Stimulated activated CD4-positive, alpha-beta T cell treated with anti-CD3 and anti-CD28 coated beads, Interleukin-15, amount 100 ng/mL, for 1 hour (primary cell): Measurements from ENCODE around the gene INO80D.
"Not testable (repeated sequence)": the region's sequence is repeated elsewhere in the genome, so short reads cannot be mapped to it uniquely, and the experiment has no call there.

Experiments
- DNase-seq, 2 donors: peaks; one replicate each; pipeline ENCODE4 v3.0.0-alpha.2; 2020; ENCODE audit warnings: low read depth in 1 of 2, low spot score in 1 of 2

INO80D gene

DNA sequence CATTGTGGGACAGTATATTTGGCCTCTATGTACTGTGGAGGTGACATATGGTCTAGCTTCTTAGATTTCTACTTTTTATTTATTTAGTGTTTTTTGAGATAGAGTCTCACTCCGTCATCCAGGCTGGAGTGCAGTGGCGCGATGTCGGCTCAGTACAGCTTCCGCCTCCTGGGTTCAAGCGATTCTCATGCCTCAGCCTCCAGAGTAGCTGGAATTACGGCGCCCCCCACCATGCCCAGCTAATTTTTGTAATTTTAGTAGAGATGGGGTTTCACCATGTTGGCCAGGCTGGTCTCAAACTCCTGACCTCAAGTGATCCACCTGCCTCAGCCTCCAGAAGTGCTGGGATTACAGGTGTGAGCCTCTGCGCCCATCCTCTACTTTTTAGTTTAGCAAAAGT lies 99.6 kb downstream of the INO80D start:
- DNase-seq: not testable (repeated sequence)

DNA sequence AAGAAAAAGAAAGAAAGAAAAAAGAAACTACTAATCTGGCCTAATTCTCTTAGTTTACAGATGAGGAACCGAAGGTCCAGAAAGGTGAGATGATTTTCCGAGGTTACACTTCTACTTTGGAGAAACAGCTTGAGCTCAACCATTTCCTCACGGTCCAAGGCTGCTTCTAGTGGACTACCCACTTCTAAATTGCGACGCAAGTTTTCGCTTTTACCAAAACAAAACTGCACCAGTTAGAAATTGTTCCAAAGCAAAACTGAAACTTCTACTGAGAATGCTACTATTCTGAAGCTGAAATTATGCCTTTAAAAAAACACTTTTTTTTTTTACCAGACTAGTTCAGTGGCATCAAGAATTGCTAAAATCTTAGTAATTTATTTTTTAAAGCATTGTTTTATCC lies 101.6 kb downstream of the INO80D start:
- DNase-seq: no peak

DNA sequence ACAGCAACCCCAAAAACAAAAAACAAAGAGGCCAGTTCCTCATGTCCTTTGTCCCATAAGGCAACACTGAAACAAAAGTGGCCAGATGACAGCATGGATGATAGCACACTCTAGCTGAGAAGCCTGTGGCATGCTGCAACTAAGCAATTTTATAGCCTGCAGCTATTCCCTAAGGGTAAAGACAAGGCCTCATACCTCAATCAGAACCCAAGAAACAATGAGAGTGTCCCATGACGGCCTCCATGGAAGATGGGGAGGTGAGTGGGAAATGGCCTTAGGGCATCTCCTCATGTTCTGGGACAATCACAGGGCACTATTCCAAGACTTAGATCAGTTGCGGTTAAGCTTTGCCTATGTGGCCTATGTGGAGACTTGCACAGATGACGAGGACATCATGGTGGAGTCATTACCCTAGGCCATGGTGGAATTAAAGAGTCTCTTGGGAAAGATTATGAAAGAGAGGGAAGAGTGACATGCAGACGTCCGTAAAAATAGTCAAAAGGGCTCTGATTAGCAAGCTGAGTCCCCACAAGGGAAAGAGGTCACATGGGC lies 103.1 kb downstream of the INO80D start:
- no peak for DNase-seq

DNA sequence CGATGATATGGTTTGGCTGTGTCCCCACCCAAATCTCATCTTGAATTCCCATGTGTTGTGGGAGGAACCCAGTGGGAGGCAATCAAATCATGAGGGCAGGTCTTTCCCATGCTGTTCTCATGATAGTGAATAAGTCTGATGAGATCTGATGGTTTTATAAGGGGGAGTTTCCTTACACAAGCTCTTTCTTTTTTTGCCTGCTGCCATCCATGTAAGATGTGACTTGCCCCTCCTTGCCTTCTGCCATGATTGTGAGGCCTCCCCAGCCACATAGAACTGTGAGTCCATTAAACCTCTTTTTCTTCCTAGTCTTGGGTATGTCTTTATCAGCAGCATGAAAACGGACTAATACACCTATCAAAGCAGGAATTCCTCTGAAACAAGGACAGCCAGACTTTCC lies 107.2 kb downstream of the INO80D start:
- DNase-seq: not testable (repeated sequence)

DNA sequence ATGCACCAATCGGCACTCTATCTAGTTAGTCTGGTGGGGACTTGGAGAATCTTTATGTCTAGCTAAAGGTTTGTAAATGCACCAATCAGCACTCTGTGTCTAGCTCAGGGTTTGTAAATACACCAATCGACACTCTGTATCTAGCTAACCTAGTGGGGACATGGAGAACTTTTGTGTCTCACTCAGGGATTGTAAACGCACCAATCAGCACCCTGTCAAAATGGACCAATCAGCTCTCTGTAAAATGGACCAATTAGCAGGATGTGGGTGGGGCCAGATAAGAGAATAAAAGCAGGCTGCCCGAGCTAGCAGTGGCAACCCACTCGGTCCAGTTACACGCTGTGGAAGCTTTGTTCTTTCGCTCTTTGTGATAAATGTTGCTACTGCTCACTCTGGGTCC lies 108.3 kb downstream of the INO80D start:
- not testable (repeated sequence) for DNase-seq

DNA sequence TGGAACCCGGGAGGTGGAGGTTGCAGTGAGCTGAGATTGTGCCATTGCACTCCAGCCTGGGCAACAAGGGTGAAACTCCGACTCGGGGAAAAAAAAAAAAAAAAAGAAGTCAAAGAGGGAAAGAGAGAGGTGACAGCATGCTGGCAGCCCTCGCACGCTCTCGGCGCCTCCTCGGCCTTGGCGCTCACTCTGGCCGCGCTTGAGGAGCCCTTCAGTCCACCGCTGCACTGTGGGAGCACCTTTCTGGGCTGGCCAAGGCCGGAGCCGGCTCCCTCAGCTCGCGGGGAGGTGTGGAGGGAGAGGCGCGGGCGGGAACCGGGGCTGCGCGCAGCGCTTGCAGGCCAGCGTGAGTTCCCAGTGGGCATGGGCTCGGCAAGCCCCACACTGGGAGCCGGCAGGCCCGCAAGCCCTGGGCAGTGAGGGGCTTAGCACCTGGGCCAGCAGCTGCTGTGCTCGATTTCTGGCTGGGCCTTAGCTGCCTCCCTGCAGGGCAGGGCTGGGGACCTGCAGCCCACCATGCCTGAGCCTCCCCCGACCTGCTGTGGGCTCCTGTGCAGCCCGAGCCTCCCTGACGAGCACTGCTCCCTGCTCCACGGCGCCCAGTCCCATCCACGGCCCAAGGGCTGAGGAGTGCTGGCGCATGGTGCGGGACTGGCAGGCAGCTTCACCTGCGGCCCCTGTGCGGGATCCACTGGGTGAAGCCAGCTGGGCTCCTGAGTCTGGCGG lies 108.9 kb downstream of the INO80D start:
- DNase-seq: not testable (repeated sequence)

DNA sequence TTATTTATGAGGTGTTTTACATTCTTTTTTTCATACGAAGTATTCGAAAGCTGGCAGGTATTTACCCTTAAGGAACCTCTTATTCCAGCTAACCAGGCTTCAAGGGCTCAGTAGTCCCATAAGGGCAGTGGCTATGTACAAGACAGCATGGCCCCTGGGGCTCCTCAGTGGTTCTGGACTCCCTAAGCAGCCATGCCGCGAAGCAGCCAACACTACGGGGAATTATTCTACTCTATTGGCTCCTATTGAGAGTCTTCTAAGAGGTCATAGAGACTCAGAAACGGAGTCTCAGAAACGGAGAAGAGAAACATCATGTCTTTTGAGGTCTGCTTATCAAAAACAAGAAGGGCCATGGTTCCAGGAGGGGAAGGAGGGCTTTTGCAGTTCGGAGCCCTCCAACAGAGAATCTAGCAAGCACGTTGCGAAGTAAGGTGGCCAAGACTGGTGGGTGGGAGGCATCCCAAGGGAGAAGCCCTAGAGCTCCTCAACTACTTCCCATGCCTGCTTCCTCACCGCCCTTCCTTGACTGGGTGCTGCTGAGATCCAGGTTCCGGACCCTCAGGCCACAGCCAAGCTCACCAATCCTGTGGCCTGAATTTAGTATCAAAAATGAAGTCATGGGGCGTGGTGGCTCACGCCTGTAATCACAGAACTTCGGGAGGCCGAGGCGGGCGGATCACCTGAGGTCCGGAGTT lies 109.7 kb downstream of the INO80D start:
- DNase-seq: no peak

DNA sequence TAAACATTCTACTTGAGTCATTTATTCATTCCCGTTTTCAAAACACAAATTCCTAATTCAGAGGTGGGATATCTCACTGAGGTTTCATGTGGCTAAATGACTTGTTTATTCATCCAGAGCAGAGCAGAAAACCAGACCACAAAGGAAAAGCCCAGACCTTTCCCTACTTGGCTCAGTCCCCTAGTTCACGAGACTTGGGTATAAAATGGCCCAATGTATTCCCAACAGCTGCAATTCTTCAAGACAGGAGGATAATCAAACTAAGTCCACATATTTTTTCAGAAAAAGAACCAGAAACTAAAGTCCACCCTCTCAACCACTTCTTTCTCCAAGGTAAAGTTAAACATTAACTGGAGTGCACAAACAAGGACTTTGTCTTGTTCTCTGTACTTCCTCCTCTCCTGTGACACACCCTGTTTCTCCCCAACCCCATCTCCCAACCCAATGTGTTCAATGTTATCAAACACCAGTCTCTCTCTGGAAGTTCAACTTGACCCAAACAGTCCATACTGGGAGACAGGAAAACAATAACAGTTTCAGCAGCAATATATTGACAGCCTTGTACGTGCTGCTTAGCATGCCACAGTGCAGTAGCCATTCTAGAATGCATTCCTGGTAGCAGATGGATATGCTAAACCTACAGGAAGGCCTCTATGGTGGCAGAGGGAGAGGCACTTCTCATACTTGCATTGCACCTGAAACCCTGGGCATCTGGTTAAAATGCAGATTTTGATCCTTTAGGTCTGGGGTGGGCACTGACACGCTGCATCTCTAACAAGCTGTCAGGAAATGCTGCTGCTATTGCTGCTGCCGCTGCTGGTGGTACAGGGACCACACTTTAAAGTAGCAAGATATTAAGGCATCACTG lies 110.7 kb downstream of the INO80D start:
- no peak for DNase-seq

DNA sequence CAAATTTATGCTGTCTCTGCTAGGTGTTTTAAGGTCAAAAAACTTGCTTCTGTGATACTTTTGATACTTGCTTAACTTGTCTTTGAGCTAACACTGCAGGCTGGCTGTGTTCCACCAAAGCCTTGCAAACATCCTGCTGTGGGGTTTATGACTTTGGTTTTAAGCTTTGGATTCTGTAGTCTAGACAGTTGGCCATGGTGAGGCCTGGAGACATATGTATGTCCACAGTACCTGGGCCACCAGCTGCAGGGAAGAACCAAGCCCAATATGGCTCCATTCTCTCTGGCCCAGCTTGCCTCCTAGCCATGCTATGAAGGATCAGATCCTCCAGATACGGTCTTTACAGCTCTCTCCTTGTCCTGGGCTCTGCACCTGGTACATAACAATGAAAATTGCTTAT lies 113.9 kb downstream of the INO80D start:
- DNase-seq: no peak

DNA sequence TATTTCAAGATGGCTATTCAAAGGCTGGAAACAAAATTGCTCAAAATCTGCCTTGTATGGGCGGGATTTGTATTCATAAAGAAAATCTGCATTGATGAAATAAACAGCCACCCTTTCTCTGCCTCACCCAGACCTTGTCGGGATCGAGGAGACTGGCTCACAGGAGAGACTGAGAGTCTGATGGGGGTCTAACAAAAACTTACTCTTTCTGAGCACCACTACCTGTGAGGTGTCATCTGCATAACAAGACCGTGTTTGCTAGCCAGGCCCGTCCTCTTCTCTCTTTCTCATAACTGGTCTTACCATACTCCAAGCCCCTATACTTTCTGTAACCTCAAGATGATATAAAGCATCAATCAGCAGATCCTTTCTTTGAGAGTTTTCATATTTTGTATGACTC lies 115.6 kb downstream of the INO80D start:
- DNase-seq: no peak

DNA sequence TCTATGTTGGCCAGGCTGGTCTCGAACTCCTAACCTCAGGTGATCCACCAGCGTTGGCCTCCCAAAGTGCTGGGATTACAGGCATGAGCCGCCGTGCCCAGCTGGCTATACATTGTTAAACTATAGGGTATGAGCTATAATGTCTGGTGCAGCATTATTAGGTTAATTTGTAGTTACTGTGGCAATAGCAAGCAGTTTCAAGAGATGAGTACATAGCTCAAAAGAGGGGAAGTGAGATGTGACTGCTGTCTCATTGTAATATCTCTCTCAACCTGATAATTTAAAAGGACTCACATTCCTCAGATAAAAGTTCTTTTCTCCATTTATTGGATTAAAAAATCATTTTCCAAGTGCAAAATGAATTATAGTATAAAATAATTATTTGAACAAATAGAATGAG lies 116.4 kb downstream of the INO80D start:
- DNase-seq: no peak

DNA sequence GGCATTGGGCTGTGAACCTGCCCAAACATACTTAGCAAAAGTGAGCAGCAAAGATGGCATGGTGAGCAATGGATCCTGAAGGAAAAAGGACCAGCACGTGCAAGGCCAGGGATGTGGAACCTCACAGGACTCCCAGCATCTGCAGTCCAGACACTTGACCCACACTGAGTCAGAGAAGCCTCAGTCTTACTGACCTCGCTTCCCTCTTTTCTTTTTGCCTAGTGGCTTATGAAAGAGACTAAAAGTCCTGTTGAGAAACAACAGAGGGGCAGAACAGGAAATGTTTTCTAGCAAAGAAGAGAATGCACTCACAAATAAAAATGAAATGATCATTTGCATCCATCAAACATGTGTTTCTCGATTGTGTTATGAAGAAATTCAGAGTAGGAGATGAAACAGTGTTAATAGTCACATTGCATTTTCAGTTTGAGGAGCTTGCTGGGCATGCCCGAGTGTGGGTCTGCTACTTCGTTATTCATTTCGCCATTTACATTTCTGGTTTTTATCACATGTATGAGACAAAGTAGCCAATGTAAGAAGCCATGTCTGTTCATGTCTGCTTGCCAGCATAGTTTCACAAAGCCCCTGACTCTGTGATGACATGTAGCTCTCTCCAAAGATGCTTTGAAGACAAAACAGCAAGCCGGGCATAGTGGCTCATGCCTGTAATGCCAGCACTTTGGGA lies 118.4 kb downstream of the INO80D start:
- DNase-seq: no peak

DNA sequence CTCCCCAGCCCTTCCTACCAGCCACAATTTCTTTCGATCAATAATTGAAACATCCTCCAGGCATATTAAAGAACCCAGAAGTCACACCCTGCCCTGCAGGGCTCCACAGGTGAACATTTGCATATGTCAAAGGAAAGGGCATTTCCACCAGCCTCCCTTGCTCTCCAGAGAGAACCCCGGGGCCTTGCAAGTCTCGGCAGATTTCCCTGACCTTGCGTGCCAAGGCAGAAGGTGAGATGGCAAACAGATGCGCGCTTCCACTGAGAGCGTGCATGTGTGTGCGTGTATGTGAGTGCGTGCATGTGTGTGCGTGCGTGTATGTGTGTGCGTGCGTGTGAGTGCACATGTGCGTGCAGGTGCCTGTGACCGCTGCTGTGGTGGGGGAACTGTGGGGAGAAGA lies 120.3 kb downstream of the INO80D start:
- DNase-seq: no peak

DNA sequence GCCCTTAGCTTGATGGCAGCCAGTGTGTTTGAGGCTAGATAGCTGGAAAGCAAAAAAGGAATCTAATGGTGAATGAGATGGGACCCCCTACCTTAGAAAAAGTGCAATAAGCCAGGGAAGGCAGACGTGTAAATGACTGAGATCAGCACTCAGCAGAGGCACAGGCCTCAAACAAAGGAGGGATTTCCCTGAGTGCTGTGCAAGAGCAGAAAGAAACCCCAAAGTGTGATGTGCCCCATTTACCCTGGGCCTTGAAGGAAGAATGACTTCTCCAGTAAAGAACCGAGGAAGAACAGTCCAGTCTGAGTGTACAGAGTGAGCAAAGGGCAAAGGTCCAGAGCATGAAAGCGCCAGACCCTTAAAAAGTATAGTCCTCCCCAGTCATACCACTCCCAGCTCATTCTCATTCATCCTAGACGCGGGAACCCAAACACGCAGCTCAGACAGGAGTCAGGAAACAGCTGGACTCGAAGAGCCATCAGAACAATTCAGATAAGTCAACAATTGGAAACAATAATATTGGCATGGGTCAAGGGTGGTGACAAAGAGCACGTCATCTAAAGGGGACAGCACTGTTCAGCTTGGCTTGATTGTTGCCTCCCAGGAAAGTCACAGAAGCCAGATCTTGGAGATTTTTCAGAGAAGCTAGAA lies 121.7 kb downstream of the INO80D start:
- no peak for DNase-seq

DNA sequence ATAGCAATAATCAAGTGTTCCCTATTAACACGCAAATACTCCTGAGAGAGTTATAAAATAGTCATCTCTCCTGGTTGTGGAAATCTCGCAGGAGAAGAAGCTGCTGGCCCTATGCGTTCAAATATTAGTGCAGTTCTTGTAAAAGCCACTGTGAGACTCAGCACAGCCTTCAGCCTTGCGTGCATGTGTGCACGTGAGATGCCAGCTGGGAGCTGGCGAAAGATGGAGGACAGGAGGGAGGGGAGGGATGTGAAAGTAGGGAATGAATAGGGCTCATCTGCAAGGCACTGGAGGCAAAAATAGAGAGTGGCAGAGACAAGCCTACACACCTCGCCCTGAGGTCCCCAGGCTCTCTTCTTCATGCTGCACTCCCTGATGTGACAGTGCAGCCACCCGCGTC lies 126.5 kb downstream of the INO80D start:
- no peak for DNase-seq

DNA sequence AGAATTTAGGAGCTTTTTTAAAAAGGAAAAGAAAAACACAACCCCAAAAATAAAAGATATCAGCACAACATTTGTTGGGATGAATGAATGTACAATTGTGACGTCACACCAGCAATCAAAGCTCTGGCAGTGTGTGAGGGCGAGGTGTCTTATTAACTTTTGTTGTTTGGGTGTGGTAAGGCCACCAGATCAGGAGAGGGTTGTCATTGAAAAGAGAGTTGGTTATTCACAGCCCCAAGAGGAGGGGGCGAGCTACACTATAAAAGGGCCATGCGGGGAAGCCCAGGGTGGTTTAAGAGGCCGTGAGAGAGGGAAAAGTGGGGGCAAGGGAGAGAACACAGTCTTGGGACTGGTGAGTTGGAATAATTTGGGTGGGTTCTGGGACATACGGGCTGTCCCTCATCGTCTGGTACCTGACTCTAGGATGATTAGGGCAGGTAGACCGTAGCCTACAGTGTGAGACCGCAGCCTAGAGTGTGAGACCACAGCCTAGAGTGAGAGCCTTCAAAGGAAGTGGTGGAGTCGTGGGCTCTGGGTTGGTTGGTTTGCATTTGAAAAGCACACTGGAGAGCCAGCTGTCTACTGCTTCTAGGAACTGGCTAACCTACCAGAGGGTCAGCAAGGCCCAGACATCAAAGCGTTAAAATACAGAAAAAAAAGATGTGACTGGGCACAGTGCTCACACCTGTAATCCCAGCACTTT lies 128.4 kb downstream of the INO80D start:
- no peak for DNase-seq

DNA sequence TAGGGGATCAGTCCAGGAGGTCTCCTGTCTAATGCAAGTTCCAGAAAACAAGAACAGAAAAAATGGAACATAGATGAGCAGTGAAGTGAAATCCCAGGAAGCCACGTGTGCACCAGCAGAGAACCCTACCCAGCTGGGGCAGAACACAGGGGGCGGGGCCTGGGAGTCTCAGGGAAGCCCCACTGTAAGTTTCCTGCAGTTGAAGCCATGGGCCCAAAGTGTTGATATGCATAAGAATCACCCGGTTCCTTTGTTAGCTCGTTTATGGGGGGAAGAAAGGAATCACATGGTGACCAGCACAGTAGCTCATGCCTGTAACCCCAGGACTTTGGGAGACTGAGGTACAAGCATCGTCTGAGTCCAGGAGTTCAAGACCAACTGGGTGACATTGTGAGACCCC lies 131.3 kb downstream of the INO80D start:
- no peak for DNase-seq

DNA sequence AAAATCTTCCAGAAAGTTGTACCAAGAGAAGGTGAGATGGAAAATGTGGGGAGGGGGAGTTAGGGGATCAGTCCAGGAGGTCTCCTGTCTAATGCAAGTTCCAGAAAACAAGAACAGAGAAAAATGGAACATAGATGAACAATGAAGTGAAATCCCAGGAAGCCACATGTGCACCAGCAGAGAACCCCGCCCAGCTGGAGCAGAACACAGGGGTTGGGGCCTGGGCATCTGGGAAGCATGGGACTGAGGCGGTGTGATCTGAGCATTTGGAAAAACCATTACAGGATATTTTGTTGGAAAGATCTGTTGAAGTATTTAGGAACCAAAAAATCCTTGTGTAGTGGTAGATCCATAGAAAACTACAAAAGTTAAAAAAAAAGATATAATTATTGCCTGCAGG lies 133.7 kb downstream of the INO80D start:
- no peak for DNase-seq

DNA sequence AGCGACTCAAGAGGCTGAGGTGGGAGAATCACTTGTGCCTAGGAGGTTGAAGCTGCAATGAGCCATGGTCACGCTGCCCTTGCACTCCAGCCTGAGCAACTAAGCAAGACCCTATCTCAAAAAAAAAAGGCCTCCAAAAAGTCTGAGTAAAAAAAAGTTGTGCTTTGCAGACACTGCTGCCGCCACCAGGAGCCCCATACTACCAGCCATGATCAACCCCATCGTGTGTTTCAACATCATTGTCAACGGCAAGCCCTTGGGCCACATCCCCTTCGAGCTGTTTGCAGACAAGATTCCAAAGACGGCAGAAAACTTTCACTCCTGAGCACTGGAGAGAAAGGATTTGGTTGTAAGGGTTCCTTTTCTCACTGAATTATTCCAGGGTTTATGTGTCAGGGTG lies 137.1 kb downstream of the INO80D start:
- no peak for DNase-seq

DNA sequence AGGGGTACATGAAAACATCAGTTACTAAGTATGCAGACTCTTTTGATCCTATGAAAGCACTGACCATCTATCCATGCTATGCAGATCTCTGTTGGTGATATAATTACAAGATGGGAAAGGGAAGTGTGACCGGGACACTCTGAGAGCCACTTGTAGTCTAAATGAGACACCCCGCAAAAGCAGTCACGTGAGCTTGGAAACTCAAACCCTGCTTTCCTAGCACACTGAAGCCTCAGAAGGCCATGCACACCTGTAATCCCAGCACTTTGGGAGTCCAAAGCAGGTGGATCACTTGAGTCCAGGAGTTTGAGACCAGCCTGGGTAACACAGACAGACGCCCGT lies 137.5 kb downstream of the INO80D start:
- no peak for DNase-seq
